HTERT RPE-1 (cell line): ENCODE results near the gene DLGAP1.

Source experiments
- in situ Hi-C: fragments of 300-500 bp; cut with MboI; formaldehyde crosslinking; loops from 4 replicates; pipeline ENCODE4 v1.14.3; 2020; ENCODE audit warnings: low sequenced_read_pairs

DLGAP1 gene

DNA sequence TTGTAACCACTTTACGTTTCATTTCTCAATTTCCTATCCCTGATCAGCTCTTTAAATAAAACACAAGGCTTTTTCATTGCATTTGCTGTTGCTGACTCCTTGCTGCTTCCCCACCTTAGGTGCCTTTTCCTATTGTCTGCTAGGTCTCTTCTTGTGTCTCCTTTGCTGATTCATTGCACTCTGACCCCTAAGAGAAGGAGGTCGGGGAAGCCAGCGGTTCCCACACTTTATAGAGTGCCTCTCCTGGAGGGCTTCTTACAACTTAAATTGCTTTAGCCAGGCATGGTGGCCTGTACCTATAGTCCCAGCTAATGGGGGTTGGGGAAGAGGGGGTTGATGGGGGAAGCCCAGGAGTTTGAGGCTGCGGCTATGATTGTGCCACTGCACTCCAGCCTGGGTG lies 495.0 kb downstream of the DLGAP1 start:
- in situ Hi-C loops = no loop called here

DNA sequence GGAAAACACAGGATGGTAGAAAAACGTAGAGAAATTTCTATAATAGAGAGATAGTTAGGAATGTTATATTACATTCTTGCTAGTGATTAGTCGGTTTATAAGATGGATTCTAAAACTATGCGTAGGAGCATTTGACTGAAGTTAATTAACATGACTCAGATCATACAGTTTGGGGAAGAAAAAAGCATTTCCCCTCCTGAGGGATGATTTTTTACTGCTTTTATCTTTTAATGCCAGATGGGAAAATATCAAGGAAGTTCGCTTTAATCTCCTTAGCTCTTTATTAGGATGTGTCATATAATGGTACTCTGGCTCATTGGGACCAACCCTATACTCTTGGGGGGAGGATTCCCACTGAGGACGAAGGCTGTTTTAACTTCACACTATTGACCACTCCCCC lies 503.1 kb downstream of the DLGAP1 start:
- in situ Hi-C loops = no loop called here

DNA sequence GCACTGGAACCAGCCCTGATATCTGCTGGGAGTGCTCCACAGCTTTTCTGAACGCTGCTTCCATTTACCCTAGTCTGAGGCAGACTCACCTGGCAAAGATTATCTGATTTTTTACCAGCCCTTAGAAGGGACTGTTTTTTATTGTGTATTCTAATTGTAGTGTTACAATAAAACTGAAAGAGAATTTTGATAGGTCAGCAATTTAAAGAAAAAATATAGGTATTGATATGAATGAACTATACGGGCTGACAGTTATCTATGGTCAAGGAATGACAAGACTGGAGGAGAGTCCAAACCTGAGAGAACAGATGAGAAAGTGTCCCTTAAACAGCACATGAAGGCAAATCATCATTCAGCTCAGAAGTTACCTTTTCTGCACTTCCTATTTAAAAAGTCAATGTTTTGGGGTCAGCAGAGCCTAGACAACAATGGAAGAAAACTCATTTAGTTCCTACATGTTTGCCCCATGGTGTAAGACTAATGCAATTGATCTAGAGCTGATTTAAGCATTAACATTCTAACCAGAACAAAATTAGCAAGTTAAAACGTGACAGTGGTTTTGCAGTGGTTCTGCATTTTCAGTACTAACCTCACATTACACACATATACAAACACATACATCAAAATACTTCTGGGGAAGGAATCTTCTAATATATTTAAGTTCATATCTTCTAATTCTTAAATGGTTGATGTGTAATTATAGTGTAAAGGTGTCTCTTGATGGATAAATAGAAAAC lies 504.3 kb downstream of the DLGAP1 start:
- in situ Hi-C loops = no loop called here

DNA sequence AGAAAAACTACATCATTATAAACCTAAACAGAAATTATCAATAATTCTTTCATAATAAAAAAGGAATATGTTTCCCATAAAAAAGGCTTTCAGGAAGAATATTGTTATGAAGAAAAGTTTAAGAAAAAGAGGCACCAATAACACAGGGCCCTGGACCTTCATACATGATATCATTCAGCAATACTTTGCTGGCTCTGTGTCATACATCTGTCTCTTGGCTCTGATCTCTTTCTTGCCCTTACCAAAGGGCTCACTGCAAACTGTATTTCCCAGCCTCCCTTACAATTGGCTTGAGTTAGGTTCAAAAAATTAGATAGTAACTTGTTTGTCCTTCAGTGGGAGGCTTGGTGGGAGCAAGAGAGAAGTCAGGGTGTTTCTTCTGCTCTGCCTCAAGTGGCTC lies 506.1 kb downstream of the DLGAP1 start:
- in situ Hi-C loops = no loop called here

DNA sequence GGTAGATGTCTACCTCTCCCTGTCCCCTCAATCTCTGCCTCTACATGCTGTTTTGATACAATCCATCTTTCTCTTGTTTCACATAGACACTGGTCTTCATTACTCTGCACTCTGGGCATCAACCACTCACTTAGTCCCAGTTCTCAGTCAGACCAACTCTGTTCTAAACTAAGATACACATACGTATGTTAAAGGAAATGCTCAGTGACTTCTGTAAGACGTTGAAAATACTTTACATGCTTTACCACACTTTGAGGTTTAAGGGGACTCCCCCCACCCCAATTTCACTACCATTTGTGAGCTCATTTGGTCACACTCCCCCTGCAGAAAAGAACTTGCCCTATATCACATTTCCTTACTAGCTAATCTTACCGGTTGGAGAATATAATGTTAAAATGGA lies 507.7 kb downstream of the DLGAP1 start:
- in situ Hi-C loops = no loop called here

DNA sequence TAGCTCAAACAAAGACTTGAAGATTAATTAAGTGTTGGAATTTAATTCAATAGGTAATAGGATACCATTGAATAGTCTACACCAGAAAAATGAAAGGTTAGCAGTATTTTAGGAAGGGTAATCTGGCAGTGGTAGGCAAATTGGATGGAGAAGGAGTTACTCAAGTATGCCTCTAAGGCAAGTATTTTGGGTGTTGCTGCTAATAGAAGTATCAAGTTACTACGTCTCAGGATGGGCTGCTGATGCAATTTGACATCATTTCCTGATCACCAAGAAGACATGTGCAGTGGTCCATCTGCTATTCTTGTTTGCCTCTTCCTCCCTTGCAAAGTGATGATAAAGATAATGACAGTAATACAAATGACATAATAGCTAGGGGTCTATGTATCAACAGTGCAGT lies 519.8 kb downstream of the DLGAP1 start:
- in situ Hi-C loops = no loop called here

DNA sequence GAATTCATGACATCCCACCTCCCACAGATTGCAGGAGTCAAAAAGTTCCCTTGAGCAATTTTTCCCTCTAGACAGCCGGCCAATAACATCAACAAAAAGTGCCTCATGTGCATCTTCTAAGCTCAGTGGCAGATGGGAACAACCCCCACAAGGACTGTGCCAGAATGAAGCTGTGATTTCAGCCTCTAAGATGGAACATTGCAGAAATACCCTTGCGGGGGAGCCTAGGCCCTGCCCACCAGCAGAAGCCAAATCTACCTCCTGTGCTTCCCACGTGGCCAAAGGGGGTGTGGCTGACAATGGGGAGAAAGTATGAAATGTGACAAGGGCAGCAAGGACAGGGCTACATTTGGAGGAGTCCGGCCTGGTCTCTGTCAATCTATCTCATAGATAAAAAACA lies 522.8 kb downstream of the DLGAP1 start:
- in situ Hi-C loops = no loop called here

DNA sequence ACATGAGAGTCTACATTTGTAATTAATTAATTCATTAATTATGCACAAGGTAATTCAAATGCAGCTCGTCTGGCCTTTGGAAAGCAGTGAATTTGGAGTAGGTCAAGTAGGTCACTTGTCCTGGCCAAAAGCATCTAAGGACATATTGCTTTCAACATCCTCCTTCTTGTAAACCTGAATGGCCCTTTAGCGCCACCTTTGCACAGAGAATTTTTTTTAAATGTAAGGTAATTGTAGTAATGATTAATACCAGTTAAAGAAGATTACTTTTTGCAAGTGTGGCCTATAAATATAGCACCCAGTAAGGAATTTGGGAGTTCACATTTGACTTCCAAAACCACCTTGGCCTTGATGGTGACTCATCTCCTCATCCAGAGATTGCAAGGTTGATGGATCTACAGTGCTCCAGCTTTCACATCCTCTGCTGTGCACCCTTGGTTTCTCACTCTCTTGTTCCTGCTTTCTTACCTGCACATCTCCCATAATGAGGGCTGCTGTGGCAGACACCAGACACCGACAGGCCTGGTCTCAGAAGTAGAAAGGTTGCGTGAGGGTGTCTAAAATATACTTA lies 523.5 kb downstream of the DLGAP1 start:
- in situ Hi-C loops = no loop called here

DNA sequence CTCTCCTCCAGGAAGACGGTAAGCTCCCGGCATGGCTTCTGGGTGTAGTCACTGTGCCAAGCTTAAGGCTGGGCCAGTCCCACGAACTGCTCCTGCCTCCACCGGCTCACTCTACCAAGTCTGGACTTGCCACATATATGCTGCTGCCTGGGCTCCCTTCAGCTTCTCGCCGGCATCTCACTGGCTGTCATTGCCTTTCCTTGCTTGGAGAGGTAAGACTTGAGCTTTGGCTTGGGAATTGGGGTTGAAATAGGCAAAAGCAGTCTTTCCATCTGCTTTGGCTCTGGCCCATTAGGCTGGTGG lies 524.1 kb downstream of the DLGAP1 start:
- in situ Hi-C loops = no loop called here

DNA sequence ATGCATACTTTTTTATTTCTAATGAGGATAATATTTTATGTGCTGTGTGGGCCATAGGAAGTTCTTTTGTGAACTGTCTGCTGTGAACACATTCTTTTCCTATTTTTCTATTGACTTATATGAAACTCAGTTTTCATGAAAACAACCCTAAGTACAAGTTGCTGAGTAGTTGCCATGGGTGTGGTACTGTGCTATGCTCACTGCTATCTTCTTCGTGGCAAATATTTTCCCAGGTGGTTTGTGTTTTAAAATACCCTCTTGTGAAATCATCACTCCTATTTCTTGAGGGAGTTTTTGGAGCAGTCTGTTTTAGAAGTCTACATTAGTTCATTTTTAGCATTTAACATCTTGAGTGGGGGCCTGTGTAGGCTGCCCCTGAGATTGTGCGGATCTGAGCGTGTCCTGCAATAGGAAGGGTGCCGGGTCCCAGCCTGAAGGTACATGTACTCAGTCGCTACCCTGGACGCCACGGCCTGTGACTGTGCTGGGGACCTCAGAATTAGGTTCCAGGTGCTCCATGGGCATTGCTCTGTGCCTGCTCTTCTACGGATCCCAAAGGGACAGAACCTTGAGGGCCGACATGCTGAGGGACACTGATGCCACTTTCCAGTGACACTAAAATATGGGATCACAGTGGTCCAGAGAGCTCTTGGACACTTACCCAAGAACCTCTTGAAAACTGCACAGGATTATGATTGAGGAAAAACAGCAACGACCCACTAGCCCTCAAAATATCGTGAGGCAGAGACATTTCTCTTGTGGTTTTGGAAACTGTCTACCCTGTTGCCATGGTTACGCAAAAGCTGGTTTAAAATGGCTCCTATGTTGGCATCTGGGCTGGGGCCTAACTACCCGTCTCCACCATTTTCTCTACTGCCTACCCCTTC lies 524.7 kb downstream of the DLGAP1 start:
- in situ Hi-C loops = no loop called here

DNA sequence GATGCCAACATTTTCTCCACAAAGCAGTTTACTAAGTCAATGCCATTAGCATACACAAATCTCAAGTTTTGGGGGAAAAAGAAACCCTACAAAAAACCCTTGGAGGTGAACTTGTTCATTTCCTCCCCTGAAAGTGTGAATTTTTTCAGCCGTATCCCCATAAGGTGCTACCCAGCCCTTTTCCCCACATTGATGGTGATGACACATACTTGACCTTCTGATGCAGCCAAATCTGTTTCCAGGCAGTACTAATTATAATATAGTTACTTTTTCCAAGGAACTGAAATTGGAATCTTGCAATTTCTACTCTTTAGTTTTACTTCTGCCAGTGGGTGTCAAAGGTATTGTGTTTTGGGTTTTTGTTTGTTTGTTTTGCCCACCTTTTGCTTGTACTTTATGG lies 530.7 kb downstream of the DLGAP1 start:
- in situ Hi-C loops = no loop called here

DNA sequence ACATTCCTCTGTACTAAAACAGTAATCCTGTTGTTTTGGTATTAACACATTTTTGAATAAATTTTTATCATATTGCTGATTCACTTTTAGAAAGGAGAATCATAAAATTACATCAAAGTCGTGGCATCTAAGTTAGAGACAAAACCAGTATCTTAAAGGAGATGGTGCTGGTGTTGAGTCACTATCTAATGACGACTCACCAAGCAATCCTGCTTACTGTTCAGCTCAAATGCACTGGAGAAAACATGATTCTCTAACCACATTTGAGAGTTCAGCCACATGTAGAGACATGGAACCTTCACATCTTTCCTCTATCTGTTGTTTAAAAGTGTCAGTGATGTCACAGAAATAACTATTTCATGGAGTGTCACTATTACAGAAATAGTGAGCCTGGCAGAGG lies 531.4 kb downstream of the DLGAP1 start:
- in situ Hi-C loops = no loop called here

DNA sequence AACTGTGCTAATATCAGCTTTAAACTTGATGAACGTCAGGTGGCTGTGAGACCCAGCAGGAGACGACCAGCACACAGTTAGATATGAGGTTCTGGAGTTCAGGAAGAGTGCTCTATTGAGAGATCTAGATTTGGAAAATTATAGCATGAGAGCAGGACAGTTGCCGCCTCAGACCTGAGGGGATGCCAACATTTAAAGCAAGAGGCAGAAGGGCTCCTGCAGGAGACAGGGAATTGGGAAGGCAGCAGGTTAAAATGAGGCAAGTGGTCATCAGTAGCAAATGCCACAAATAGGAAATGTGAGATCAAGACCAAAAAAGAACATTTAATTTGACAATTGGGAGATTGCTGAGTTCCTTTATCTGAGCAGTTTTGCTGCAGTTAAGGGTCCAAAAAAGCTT lies 533.3 kb downstream of the DLGAP1 start:
- in situ Hi-C loops = no loop called here

DNA sequence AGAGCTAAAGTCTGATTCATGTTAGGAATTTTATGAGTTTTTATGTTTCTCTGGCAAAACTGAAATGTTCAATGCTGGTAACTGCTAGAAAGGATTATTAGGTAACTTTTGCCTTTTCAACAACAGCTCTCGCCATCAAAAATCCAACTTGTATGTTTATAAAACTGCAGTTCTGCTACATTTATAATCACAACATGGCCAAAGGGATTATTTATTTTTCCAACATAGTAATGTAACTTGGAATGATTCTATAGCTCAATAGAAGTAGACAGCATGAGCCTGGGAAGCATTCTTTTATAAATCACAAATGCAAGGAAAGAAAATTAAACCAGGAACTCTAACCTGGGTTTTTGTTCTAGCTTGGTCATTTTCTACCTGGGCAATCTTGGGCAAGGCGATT lies 534.3 kb downstream of the DLGAP1 start:
- in situ Hi-C loops = no loop called here

DNA sequence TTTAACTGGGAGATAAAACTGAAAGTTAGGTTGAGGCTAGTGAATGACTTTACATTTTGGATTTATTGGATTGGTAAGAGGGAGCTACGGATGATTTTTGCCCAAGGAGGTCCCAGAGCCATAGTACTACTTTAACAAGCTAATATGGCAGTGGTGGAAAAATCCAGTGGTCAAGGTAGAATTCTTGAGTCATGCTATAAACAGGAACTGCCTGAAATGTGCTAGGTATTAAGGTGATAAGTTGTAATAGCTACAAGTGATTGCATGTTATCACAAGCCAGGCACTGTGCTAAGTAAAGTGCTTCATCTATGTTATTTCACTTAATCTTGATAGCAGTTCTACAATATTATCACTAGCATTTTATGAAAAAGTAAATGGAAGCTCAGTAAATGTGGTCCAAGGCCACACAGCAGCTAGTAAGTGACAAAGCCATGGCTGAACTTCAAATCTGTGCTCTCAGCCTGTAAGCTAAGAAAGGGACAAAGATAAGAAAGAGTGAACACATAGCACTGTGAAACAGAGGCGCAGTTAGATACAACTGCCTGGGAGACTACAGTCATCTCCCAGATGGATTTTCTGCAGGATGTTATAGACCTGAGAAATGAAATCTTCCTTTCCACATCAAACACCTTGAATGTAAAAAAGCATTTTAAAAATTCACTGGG lies 535.6 kb downstream of the DLGAP1 start:
- in situ Hi-C loops = no loop called here

DNA sequence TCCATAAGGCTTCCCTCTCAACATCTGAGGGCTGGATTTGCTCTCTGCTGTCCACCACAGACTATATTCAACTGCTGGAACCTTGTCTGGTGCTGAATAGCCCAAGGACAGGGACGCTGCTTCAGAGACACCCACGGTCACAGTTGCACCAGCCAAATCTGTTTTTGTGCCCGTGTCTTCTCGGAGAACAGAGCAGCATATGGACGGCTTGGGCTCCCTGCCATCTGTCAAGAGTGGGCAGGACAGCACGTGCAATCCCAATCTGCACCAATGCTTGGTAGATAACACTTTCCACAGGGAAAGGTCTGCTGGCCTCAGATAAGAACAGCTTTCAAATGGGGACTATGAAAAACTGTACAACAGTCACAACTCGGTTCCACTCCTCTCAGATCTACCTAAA lies 539.0 kb downstream of the DLGAP1 start:
- in situ Hi-C loops = no loop called here

DNA sequence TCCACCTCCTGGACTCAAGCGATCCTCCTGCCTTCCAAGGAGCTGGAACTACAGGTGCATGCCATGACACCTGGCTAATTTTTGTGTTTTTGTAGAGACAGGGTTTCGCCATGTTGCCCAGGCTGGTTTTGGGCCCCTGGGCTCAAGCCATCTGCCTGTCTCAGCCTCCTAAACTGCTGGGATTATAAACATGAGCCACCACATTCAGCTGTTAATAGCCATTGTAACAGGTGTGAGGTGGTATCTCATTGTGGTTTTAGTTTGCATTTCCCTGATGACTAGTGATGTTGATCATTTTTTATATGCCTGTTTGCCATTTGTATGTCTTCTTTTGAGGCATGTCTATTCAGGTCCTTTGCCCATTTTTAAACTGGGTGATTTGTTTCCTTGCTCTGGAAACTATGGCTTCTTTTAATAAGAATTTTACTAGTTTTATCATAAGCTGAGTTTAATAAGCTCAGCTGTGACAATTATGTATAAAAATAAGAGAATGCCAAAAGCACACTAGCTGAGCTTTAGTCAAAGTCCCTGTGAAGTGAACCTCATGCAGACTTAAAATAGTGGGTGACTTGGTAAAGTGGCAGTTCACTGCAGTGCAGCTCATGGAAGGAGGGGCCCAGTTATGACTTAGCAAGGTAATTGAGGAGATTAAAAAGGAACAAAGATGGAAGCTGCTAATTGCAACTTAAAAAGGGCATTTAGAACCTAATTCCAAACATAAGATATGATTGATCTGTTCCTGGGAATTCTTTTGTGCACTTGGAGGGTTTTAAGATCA lies 540.1 kb downstream of the DLGAP1 start:
- in situ Hi-C loops = no loop called here

DNA sequence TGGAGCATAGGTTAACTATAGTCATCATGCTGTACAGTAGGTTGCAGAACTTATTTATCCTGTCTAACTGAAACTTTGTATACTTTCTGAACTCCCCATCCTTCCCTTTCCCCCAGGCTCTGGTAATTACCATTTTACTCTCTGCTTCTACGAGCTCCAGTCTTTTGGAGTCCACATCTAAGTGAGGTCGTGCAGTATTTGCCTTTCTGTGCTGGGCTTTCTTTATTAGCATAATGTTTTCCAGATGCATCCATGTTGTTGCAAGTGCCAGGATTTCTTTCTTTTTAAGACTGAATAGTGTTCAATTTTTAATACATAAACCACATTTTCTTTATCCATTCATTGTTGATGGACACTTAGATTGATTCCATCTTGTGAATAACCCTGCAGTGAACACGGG lies 541.0 kb downstream of the DLGAP1 start:
- in situ Hi-C loops = no loop called here

DNA sequence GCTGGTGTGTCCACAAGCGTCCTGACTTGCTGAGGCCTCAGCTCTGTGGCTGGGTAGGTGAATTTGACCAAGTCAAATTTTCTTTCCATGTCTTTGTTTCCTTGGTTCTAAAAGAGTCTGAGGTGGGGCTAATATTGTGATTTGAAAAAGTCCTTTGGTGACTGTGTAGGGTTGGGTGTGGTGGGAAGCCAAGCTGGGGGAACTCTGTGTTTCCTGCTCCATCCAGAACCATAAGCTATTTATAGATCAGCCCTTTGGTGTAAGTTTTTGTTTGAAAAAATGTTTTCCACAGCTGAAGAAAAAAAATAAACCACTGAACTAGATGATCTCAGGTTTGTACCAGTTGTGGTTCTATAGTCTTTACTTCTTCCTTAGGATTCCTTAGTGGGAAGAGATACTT lies 542.4 kb downstream of the DLGAP1 start:
- in situ Hi-C loops = no loop called here

DNA sequence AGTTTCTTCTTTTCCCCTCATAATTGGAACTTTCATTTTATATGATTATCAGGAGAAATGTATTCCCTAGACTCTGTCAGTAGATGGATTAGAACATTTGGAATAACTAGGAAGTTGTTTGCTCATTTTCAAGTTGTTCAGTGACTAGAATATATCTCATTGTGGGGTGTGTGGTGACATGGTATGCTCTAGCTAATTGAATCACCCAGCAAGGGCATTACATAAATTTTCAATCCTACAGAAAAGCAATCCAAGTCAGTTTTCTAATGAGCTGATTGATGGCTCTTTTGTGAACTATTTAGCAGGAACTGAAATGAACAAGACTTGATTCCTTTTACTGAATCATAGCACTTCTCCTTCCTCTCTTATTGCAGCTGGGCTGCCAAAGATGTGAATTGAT lies 543.7 kb downstream of the DLGAP1 start:
- in situ Hi-C loops = no loop called here

DNA sequence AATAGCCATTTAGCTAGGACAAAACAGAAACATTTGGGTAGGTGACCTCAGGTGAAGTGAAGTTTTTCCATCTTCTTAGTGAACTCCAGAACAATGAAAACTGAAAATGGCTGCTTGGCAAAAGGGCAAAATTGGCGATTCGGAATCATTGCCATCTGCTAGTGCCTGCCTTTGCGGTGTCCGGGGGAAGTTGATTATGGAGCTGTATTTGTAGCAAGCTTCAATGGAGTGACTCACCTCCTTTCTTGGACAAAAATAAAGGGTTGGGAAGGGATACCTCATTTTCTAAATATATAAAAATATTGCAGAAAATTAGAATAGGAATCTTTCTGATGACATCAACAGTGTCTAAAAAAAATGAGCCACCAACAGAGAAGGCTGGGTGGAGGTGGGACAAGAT lies 544.6 kb downstream of the DLGAP1 start:
- in situ Hi-C loops = no loop called here
